HEK293T (cell line): ENCODE measurements around the gene ELK3.

Experiments used
- CTCF ChIA-PET: fragments of 350-600 bp; formaldehyde crosslinking; extraction: SDS; loops from one replicate; lab custom pipeline; 2021; ENCODE audit warnings: antibody characterized with exemption, inconsistent platforms; lab: Yijun Ruan, JAX
- POLR2A ChIA-PET: fragments of 350-600 bp; formaldehyde crosslinking; extraction: SDS; loops from one replicate; lab custom pipeline; 2020; ENCODE audit warnings: antibody characterized with exemption, inconsistent platforms; lab: Yijun Ruan, JAX
- DNase-seq: peaks from one replicate; pipeline ENCODE4 v3.0.0; 2012; ENCODE audit warnings: mixed read lengths; ENCODE audit errors: extremely low spot score
- ARNT ChIP-seq: fragments of 450-650 bp; IDR thresholded peaks from 2 replicates; pipeline ENCODE4 v1.6.1; 2017; ENCODE audit warnings: mild to moderate bottlenecking
- BHLHE40 ChIP-seq: fragments of 450-650 bp; IDR thresholded peaks from 2 replicates; pipeline ENCODE4 v1.6.1; 2016; ENCODE audit warnings: mild to moderate bottlenecking, moderate library complexity, borderline replicate concordance
- CTBP1 ChIP-seq: fragments of 450-650 bp; IDR thresholded peaks from 2 replicates; pipeline ENCODE4 v1.6.1; 2016; ENCODE audit warnings: borderline replicate concordance
- ELF4 ChIP-seq: fragments of 450-650 bp; IDR thresholded peaks from 2 replicates; pipeline ENCODE4 v1.6.1; 2017; ENCODE audit warnings: antibody characterized with exemption
- FOXA1 ChIP-seq: fragments of 450-650 bp; IDR thresholded peaks from 2 replicates; pipeline ENCODE4 v1.6.1; 2016; ENCODE audit warnings: mild to moderate bottlenecking
- FOXK2 ChIP-seq: fragments of 450-650 bp; IDR thresholded peaks from 2 replicates; pipeline ENCODE4 v1.6.1; 2016; ENCODE audit warnings: mild to moderate bottlenecking
- FOXM1 ChIP-seq: fragments of 450-650 bp; IDR thresholded peaks from 2 replicates; pipeline ENCODE4 v1.6.1; 2017; ENCODE audit warnings: mild to moderate bottlenecking, borderline replicate concordance
- HDGF ChIP-seq: fragments of 450-650 bp; IDR thresholded peaks from 2 replicates; pipeline ENCODE4 v1.6.1; 2017; ENCODE audit warnings: antibody characterized with exemption, borderline replicate concordance
- L3MBTL2 ChIP-seq: fragments of 450-650 bp; conservative IDR thresholded peaks from 2 replicates; pipeline ENCODE4 v1.6.1; 2016; ENCODE audit warnings: mild to moderate bottlenecking
- LEF1 ChIP-seq: fragments of 450-650 bp; IDR thresholded peaks from 2 replicates; pipeline ENCODE4 v1.6.1; 2017; ENCODE audit warnings: mild to moderate bottlenecking, borderline replicate concordance
- NFRKB ChIP-seq: fragments of 450-650 bp; IDR thresholded peaks from 2 replicates; pipeline ENCODE4 v1.6.1; 2016; ENCODE audit warnings: mild to moderate bottlenecking, moderate library complexity
- SP1 ChIP-seq: fragments of 450-650 bp; IDR thresholded peaks from 2 replicates; pipeline ENCODE4 v1.6.1; 2017
- SUZ12 ChIP-seq: fragments of 450-650 bp; IDR thresholded peaks from 2 replicates; pipeline ENCODE4 v1.6.1; 2016; ENCODE audit warnings: mild to moderate bottlenecking
- TARDBP ChIP-seq: fragments of 450-650 bp; IDR thresholded peaks from 2 replicates; pipeline ENCODE4 v1.6.1; 2016
- ZNF384 ChIP-seq: fragments of 450-650 bp; IDR thresholded peaks from 2 replicates; pipeline ENCODE4 v1.6.1; 2016
- TF ChIP-seq, protein P1 (sequence below): fragments of 450-650 bp; IDR thresholded peaks from 2 replicates; pipeline ENCODE4 v1.6.1; 2016

ELK3 gene

DNA sequence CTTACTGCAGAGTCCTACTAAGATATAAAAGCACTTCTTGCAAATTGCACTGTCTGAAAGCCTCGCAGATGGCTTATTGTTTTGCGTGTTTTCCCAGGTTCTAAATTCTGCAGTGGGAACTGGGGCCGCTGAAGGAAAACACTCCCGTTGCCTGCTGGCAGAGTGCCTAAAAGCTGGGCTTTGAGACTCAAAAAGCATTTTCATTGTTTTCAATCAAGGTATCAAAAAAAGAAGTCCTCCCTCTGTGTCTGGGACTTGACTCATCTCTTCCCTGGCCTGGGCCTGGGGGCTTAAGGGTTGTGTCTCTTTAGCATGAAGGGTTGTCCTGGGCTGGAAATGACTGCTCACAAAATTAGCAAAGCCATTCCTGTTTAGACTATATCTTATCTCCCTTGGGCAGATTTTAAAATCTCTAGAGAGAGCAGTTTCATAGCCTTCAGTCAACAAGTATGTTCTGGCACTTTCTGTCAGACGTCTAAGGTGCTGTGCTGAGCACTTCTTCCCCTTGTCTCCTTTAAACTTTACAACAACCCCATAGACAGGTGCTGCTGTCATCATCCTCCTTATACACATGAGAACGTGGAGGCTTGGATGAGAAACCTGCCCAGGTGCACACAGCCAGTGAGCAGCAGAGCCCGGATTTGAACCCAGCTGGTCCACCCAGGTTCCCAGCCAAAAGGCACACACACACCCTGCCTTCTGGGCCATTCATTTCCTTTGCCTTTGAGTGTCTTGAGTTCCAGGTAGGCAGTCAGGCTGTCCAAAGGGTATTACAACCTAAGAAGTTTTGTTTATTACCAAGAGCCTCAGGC lies 31.1 kb downstream of the ELK3 start:
- POLR2A ChIA-PET, result no interaction called here
- DNase-seq, result no peak
- CTCF ChIA-PET, result no interaction called here
- TF ChIP-seq, protein P1, sequence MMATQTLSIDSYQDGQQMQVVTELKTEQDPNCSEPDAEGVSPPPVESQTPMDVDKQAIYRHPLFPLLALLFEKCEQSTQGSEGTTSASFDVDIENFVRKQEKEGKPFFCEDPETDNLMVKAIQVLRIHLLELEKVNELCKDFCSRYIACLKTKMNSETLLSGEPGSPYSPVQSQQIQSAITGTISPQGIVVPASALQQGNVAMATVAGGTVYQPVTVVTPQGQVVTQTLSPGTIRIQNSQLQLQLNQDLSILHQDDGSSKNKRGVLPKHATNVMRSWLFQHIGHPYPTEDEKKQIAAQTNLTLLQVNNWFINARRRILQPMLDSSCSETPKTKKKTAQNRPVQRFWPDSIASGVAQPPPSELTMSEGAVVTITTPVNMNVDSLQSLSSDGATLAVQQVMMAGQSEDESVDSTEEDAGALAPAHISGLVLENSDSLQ, result no peak
- TF ChIP-seq L3MBTL2, result no peak
- TF ChIP-seq LEF1, result no peak
- no peak for TF ChIP-seq TARDBP
- TF ChIP-seq ARNT, result no peak
- TF ChIP-seq ZNF384, result no peak
- TF ChIP-seq FOXK2, result no peak
- TF ChIP-seq FOXM1, result no peak
- no peak for TF ChIP-seq NFRKB
- TF ChIP-seq CTBP1, result no peak
- no peak for TF ChIP-seq FOXA1
- no peak for TF ChIP-seq SUZ12

DNA sequence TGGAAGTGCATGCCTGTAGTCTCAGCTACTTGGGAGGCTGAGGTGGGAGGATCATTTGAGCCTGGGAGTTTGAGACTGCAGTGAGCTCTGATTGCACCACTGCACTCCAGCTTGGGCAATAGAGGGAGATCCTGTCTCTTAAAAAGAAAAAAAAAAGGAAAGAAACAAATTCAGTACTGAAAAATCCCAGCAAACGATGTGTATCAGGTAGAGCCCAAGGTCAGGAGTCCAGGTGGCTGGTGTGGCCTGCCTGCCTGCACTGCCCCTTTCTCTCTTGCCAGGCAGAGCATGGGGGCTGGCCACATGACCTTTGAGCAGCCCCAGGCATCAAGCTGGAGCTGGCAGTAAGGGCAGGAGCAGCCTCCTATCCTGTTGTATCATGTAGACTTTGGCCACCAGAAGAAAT lies 31.8 kb downstream of the ELK3 start:
- ChIA-PET CTCF (no interaction called here), POLR2A (no interaction called here)
- TF ChIP-seq ZNF384, result no peak
- TF ChIP-seq FOXM1, result no peak
- no peak for TF ChIP-seq CTBP1
- TF ChIP-seq, protein P1, result no peak
- DNase-seq, result no peak

DNA sequence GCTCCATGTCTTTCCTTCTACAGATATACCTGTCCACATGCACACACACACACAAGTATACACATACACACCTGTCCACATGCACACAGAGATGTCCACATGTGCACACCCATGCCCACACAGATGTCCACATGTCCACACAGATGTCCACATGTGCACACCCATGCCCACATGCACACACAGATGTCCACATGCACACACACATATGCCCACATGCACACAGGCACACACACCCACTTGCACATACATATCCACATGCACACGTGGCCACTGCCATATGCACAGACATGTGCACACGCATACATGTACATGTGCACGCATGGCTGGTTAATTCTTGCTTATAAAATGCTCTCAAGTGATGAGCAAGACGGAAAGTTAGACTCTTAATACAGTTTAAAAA lies 32.2 kb downstream of the ELK3 start:
- ChIA-PET CTCF (no interaction called here), POLR2A (no interaction called here)
- no peak for DNase-seq
- TF ChIP-seq CTBP1 (no peak), FOXK2 (no peak), SP1 (no peak), FOXA1 (no peak), L3MBTL2 (no peak), SUZ12 (no peak), ARNT (no peak), TARDBP (no peak), BHLHE40 (no peak), LEF1 (no peak), ELF4 (no peak), FOXM1 (no peak), NFRKB (no peak)
- TF ChIP-seq, protein P1, result no peak

DNA sequence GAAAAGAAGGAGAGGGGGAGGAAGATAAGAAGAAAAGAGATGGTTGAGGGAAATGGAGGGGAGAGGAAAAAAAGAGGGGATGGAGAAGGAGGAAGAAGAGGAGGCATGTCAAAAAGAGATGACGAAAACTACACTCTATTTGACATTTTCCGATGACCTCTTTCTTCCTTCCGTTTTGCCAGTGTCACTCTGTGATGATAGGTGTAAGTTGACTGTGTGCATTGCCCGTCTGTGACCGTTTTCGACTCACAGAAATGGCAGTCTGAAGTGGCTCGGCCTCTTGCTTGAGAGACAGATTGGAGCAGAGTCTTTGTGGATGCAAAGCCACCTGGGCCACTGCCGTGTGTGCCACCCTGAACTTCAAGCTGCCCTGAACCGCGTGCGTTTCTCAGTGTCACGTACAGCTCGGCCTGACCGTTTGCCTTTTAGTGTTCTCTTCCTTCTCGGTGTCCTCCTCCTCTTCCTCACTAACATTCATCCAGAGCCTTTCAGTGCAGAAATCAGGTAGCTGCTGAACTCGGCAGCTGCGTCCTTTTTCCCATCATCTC lies 32.7 kb downstream of the ELK3 start:
- TF ChIP-seq, protein P1, result no peak
- ChIA-PET CTCF (no interaction called here), POLR2A (no interaction called here)
- DNase-seq, result no peak

DNA sequence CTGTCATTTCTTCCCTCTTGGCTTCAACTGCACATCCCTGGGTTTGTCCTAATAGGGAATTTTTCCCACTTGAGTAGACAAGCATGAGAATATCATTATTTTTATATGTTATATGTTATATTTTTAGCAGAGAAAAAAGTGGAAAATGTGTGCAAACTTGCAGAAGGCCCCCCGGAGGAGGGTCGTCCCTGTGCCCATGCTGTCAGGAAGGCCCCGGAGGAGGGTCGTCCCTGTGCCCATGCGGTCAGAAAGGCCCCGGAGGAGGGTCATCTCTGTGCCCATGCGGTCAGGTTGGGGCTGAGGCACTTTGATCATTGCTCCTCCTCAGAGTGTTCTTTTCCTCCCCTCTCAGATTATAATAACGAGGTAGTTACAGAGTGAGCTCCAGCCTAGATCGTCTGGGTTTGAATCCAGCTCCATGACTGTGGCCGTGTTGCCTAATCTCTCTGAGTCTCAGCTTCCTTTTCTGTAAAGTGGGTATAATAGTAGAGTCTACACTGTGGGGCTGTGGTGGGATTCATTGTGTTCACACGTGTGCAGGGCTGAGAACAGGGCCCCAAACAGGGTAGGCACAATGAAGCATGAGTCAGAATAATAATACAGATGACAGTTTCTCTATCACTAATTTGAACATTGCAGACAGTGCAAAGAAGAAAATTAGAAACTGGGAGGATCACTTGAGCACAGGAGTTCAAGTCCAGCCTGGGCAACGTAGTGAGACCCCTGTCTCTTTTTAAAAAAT lies 33.4 kb downstream of the ELK3 start:
- ChIA-PET CTCF (no interaction called here), POLR2A (no interaction called here)
- TF ChIP-seq FOXK2 (no peak), SUZ12 (no peak), FOXA1 (no peak), FOXM1 (no peak), CTBP1 (no peak), TARDBP (no peak), HDGF (no peak), L3MBTL2 (no peak), ZNF384 (no peak), BHLHE40 (no peak), SP1 (no peak), ELF4 (no peak), ARNT (no peak), NFRKB (no peak), LEF1 (no peak)
- TF ChIP-seq, protein P1, result no peak
- no peak for DNase-seq
